ENCODE data around the gene REXO1. TPM values are rescaled to one million over a fixed set of nuclear protein-coding genes. Genes with fewer than 3 reads are reported as not detected.

The REXO1 gene
- total RNA-seq, 1 experiment from 2014 or later, result 56.8 TPM

GRCh38 chr19:1867349-1867724 lies 19.1 kb upstream of the REXO1 start:
- Histone ChIP-seq H2AK5ac (ENCODE audit: insufficient read length, low read length) (no peak overlapping the region), H3T11ph (ENCODE audit: low read length) (no peak overlapping the region), H3K4me1 (ENCODE audit: insufficient read depth, low read length) (no peaks in the 10 kb centered on the region; the same call in 1 of the 2 replicates), H4K8ac (replicated peaks; ENCODE audit: insufficient read length, low read depth, low read length) (no peak overlapping the region), H2AFZ (ENCODE audit: low read length) (no peak overlapping the region), H3K18ac (ENCODE audit: insufficient read length, low read depth, low read length) (no peak overlapping the region), H3K23me2 (ENCODE audit: insufficient read length, low read depth, low read length, poor library complexity, severe bottlenecking) (peaks cover 2% of the 10 kb centered on the region), H3K79me2 (ENCODE audit: insufficient read depth, low read length) (no peaks in the 10 kb centered on the region), H3K56ac (ENCODE audit: insufficient read length, low read depth, low read length) (no peak overlapping the region), H4K91ac (ENCODE audit: insufficient read length, low read depth, low read length) (no peak overlapping the region), H2BK15ac (ENCODE audit: low read depth, low read length) (no peak overlapping the region), H3K14ac (ENCODE audit: insufficient read depth, low read length) (no peak overlapping the region), H3K27me3 (ENCODE audit: insufficient read depth, low read length) (no peaks in the 10 kb centered on the region), H3K4ac (ENCODE audit: low read depth, low read length) (no peak overlapping the region), H3K4me2 (ENCODE audit: insufficient read depth, insufficient read length, low read length) (no peak overlapping the region), H2BK5ac (ENCODE audit: insufficient read length, low read length) (no peak overlapping the region), H2BK12ac (ENCODE audit: insufficient read length, low read depth, low read length) (no peak overlapping the region), H4K20me1 (ENCODE audit: control insufficient read depth, insufficient read depth, insufficient read length) (peaks cover 3% of the 10 kb centered on the region), H3K27ac (ENCODE audit: insufficient read length, low read depth, low read length) (no peak overlapping the region), H3K23ac (ENCODE audit: insufficient read length, low read depth, low read length) (no peak overlapping the region), H4K5ac (ENCODE audit: insufficient read length, low read depth, low read length) (no peak overlapping the region), H3K79me1 (ENCODE audit: insufficient read depth, low read depth, low read length, poor library complexity, severe bottlenecking) (no peaks in the 10 kb centered on the region), H3K9ac (ENCODE audit: extremely low read depth, insufficient read length, low read length) (no peak overlapping the region), H2BK120ac (ENCODE audit: low read depth, low read length, poor library complexity, severe bottlenecking) (no peak overlapping the region), H3K9me3 (ENCODE audit: control insufficient read depth, low read depth, low read length) (no peaks in the 10 kb centered on the region), H2BK20ac (ENCODE audit: low read depth, low read length, poor library complexity, severe bottlenecking) (no peak overlapping the region)
- WGBS (ENCODE audit: extremely low coverage, insufficient read length, low lambda C conversion rate), result no CpG with 5 or more reads among the region's 9 CpGs
- Mint-ChIP-seq H3K36me3 (ENCODE audit: insufficient read depth in 1 of 3, low read depth in 3 of 3) (peaks cover 0 to 8% (median 2%) of the 10 kb centered on the region in 3 experiments; a peak in 2 of 7 replicates), H3K9me3 (no peaks in the 10 kb centered on the region), H3K4me1 (peaks cover 0 to 3% of the 10 kb centered on the region in 2 experiments; a peak in 1 of 4 replicates), H3K4me3 (no peak overlapping the region), H3K27me3 (ENCODE audit: low read depth) (no peaks in the 10 kb centered on the region), H3K27ac (no peak overlapping the region)
- TF ChIP-seq, protein P1, sequence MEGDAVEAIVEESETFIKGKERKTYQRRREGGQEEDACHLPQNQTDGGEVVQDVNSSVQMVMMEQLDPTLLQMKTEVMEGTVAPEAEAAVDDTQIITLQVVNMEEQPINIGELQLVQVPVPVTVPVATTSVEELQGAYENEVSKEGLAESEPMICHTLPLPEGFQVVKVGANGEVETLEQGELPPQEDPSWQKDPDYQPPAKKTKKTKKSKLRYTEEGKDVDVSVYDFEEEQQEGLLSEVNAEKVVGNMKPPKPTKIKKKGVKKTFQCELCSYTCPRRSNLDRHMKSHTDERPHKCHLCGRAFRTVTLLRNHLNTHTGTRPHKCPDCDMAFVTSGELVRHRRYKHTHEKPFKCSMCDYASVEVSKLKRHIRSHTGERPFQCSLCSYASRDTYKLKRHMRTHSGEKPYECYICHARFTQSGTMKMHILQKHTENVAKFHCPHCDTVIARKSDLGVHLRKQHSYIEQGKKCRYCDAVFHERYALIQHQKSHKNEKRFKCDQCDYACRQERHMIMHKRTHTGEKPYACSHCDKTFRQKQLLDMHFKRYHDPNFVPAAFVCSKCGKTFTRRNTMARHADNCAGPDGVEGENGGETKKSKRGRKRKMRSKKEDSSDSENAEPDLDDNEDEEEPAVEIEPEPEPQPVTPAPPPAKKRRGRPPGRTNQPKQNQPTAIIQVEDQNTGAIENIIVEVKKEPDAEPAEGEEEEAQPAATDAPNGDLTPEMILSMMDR (conservative IDR thresholded peaks at IDR 0.05), result no peak
- DNase-seq, result no peak
